Measurements from ENCODE around the gene RNF5.

Gene RNF5

GRCh38 chr6:32166411-32167061 lies 11.7 kb upstream of the RNF5 start:
- peak overlapping the region; percentile 67 for H3K23ac ChIP-seq (ENCODE audit: low read depth, low read length, poor library complexity)
- no peaks in the 10 kb centered on the region for H3K9me3 ChIP-seq (replicated peaks in 1 of 2; ENCODE audit: control insufficient read depth in 2 of 2, insufficient read depth in 1 of 2, low read depth in 1 of 2, low read length in 2 of 2)
- no peak overlapping the region for H3K9ac ChIP-seq (ENCODE audit: low read depth, low read length, poor library complexity)
- no peak overlapping the region for H2BK12ac ChIP-seq (ENCODE audit: low read length)
- H3K27ac ChIP-seq (replicated peaks; ENCODE audit: low read length) = peak overlapping the region; percentile 25
- no peak for DNase-seq (ENCODE audit: low spot score)
- H2AK5ac ChIP-seq (ENCODE audit: low read depth, low read length) = peak overlapping the region; percentile 76
- no peak overlapping the region for H3K4me3 ChIP-seq (ENCODE audit: low read length in 2 of 2)
- no peak overlapping the region for H4K8ac ChIP-seq (ENCODE audit: low read depth, low read length)
- WGBS, 2 donors (ENCODE audit: extremely low coverage in 2 of 2, insufficient read length in 2 of 2, insufficient replicate concordance in 1 of 2) = no CpG with 5 or more reads among the region's 30 CpGs
- H3K18ac ChIP-seq (ENCODE audit: low read length) = peak overlapping the region; percentile 48
- H4K91ac ChIP-seq (ENCODE audit: low read depth, low read length, poor library complexity) = no peak overlapping the region
- H3K14ac ChIP-seq (ENCODE audit: low read length) = no peak overlapping the region
- H2BK5ac ChIP-seq (ENCODE audit: low read length) = no peak overlapping the region
- peaks cover 7% of the 10 kb centered on the region for H3K79me1 ChIP-seq (ENCODE audit: low read depth, low read length)
- H2BK15ac ChIP-seq (ENCODE audit: low read length) = peak overlapping the region; percentile 23
- H2AFZ ChIP-seq (ENCODE audit: low read length) = no peak overlapping the region
- no peaks in the 10 kb centered on the region for H3K27me3 ChIP-seq (ENCODE audit: control insufficient read depth in 3 of 3, insufficient read depth in 3 of 3, low read depth in 1 of 3, low read length in 3 of 3)
- H3K4me1 ChIP-seq (ENCODE audit: control insufficient read depth in 2 of 2, insufficient read depth in 1 of 2, low read depth in 1 of 2, low read length in 2 of 2) = peaks cover 0 to 32% of the 10 kb centered on the region in 2 donors
- no peak overlapping the region for H3K4ac ChIP-seq (ENCODE audit: low read length)
- no peak overlapping the region for H3K4me2 ChIP-seq (ENCODE audit: insufficient read depth, low read length, poor library complexity, severe bottlenecking)
- peaks cover 41 to 83% of the 10 kb centered on the region in 2 donors for H3K36me3 ChIP-seq (replicated peaks in 1 of 2; ENCODE audit: control insufficient read depth in 2 of 2, insufficient read depth in 2 of 2, low read length in 2 of 2)
- peak overlapping the region; percentile 22 for H2BK120ac ChIP-seq (ENCODE audit: low read depth, low read length)

DNA sequence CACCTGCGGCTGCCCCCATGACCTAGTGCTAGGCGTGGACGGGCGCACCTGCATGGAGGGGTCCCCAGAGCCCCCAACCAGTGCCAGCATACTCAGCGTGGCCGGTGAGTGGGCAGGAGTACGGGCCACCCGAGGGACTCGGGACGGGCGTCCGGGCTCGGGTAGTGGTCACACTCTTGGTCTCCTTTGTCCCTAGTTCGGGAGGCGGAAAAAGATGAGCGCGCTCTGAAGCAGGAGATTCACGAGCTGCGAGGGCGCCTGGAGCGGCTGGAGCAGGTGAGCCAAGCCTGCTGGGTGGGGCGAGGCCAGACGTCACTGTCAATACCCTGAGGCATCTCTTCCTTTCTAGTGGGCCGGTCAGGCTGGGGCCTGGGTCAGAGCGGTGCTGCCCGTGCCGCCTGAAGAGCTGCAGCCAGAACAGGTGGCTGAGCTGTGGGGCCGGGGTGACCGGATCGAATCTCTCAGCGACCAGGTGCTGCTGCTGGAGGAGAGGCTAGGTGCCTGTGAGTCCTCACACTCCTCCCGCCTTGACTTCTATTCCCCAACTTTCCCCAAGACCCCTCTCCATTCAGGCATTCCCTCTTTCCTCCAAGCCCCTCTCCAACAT lies 10.9 kb upstream of the RNF5 start:
- no peak overlapping the region for H3K14ac ChIP-seq (ENCODE audit: low read length)
- H3K27me3 ChIP-seq (ENCODE audit: control insufficient read depth in 3 of 3, insufficient read depth in 3 of 3, low read depth in 1 of 3, low read length in 3 of 3) = no peaks in the 10 kb centered on the region
- H2AFZ ChIP-seq (ENCODE audit: low read length) = no peak overlapping the region
- peak overlapping the region; percentile 43 for H2BK5ac ChIP-seq (ENCODE audit: low read length)
- H3K27ac ChIP-seq (replicated peaks; ENCODE audit: low read length) = peak overlapping the region; percentile 85
- no peak overlapping the region for H4K8ac ChIP-seq (ENCODE audit: low read depth, low read length)
- H3K9ac ChIP-seq (ENCODE audit: low read depth, low read length, poor library complexity) = peak overlapping the region; percentile 61
- H3K23ac ChIP-seq (ENCODE audit: low read depth, low read length, poor library complexity) = peak overlapping the region; percentile 67
- peaks cover 7% of the 10 kb centered on the region for H3K79me1 ChIP-seq (ENCODE audit: low read depth, low read length)
- H2BK15ac ChIP-seq (ENCODE audit: low read length) = peak overlapping the region; percentile 45
- peaks cover 41 to 86% of the 10 kb centered on the region in 2 donors for H3K36me3 ChIP-seq (replicated peaks in 1 of 2; ENCODE audit: control insufficient read depth in 2 of 2, insufficient read depth in 2 of 2, low read length in 2 of 2)
- peak overlapping the region; percentile 32 for H3K4ac ChIP-seq (ENCODE audit: low read length)
- H3K4me3 ChIP-seq (ENCODE audit: low read length in 2 of 2) = no peak overlapping the region
- no peak overlapping the region for H4K91ac ChIP-seq (ENCODE audit: low read depth, low read length, poor library complexity)
- no peak for DNase-seq (ENCODE audit: low spot score)
- peak overlapping the region; percentile 61 for H2AK5ac ChIP-seq (ENCODE audit: low read depth, low read length)
- H3K9me3 ChIP-seq (replicated peaks in 1 of 2; ENCODE audit: control insufficient read depth in 2 of 2, insufficient read depth in 1 of 2, low read depth in 1 of 2, low read length in 2 of 2) = no peaks in the 10 kb centered on the region
- peak overlapping the region; percentile 60 for H2BK12ac ChIP-seq (ENCODE audit: low read length)
- peak overlapping the region; percentile 57 for H2BK120ac ChIP-seq (ENCODE audit: low read depth, low read length)
- no CpG with 5 or more reads among the region's 32 CpGs for WGBS, 2 donors (ENCODE audit: extremely low coverage in 2 of 2, insufficient read length in 2 of 2, insufficient replicate concordance in 1 of 2)
- peaks cover 0 to 32% of the 10 kb centered on the region in 2 donors for H3K4me1 ChIP-seq (ENCODE audit: control insufficient read depth in 2 of 2, insufficient read depth in 1 of 2, low read depth in 1 of 2, low read length in 2 of 2)
- H3K4me2 ChIP-seq (ENCODE audit: insufficient read depth, low read length, poor library complexity, severe bottlenecking) = no peak overlapping the region
- H3K18ac ChIP-seq (ENCODE audit: low read length) = peak overlapping the region; percentile 77

GRCh38 chr6:32167761-32168262 lies 10.4 kb upstream of the RNF5 start:
- no peak overlapping the region for H3K18ac ChIP-seq (ENCODE audit: low read length)
- peaks cover 40 to 82% of the 10 kb centered on the region in 2 donors for H3K36me3 ChIP-seq (replicated peaks in 1 of 2; ENCODE audit: control insufficient read depth in 2 of 2, insufficient read depth in 2 of 2, low read length in 2 of 2)
- peak overlapping the region; percentile 61 for H2AK5ac ChIP-seq (ENCODE audit: low read depth, low read length)
- peak overlapping the region; percentile 45 for H2BK15ac ChIP-seq (ENCODE audit: low read length)
- H3K27me3 ChIP-seq (ENCODE audit: control insufficient read depth in 3 of 3, insufficient read depth in 3 of 3, low read depth in 1 of 3, low read length in 3 of 3) = no peaks in the 10 kb centered on the region
- peaks cover 7% of the 10 kb centered on the region for H3K79me1 ChIP-seq (ENCODE audit: low read depth, low read length)
- H3K9me3 ChIP-seq (replicated peaks in 1 of 2; ENCODE audit: control insufficient read depth in 2 of 2, insufficient read depth in 1 of 2, low read depth in 1 of 2, low read length in 2 of 2) = no peaks in the 10 kb centered on the region
- H2BK12ac ChIP-seq (ENCODE audit: low read length) = no peak overlapping the region
- no peak overlapping the region for H2AFZ ChIP-seq (ENCODE audit: low read length)
- peaks cover 0 to 32% of the 10 kb centered on the region in 2 donors for H3K4me1 ChIP-seq (ENCODE audit: control insufficient read depth in 2 of 2, insufficient read depth in 1 of 2, low read depth in 1 of 2, low read length in 2 of 2)
- no peak overlapping the region for H3K9ac ChIP-seq (ENCODE audit: low read depth, low read length, poor library complexity)
- H3K14ac ChIP-seq (ENCODE audit: low read length) = no peak overlapping the region
- WGBS, 2 donors (ENCODE audit: extremely low coverage in 2 of 2, insufficient read length in 2 of 2, insufficient replicate concordance in 1 of 2) = no CpG with 5 or more reads among the region's 6 CpGs
- no peak overlapping the region for H3K4ac ChIP-seq (ENCODE audit: low read length)
- H3K27ac ChIP-seq (replicated peaks; ENCODE audit: low read length) = peak overlapping the region; percentile 85
- H2BK120ac ChIP-seq (ENCODE audit: low read depth, low read length) = no peak overlapping the region
- H3K4me3 ChIP-seq (ENCODE audit: low read length in 2 of 2) = no peak overlapping the region
- no peak overlapping the region for H4K91ac ChIP-seq (ENCODE audit: low read depth, low read length, poor library complexity)
- H2BK5ac ChIP-seq (ENCODE audit: low read length) = peak overlapping the region; percentile 43
- peak overlapping the region; percentile 67 for H3K23ac ChIP-seq (ENCODE audit: low read depth, low read length, poor library complexity)
- no peak for DNase-seq (ENCODE audit: low spot score)
- no peak overlapping the region for H4K8ac ChIP-seq (ENCODE audit: low read depth, low read length)
- H3K4me2 ChIP-seq (ENCODE audit: insufficient read depth, low read length, poor library complexity, severe bottlenecking) = peak overlapping the region; percentile 21

DNA sequence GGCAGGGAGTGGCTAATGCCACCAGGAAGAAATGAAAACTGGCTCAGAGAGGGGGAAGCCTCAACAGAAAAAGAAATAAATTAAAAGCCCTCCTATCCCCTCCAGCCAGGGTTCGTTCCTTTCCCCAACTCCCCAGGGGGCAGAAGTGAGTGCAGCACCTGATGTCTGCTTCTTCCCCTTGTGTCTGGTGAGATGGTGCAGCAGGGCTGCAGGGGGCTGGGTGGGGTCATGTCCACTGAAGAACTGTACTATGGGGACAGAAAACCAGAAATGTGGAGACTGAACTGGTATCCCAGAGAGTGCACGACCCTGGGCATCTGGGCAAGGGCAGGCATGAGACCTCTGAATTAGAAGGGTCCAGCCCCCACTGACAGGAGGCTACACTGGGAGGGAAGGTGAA lies 9.9 kb upstream of the RNF5 start:
- H3K18ac ChIP-seq (ENCODE audit: low read length) = no peak overlapping the region
- H3K36me3 ChIP-seq (replicated peaks in 1 of 2; ENCODE audit: control insufficient read depth in 2 of 2, insufficient read depth in 2 of 2, low read length in 2 of 2) = peaks cover 39 to 77% of the 10 kb centered on the region in 2 donors
- no peak overlapping the region for H3K14ac ChIP-seq (ENCODE audit: low read length)
- no peak overlapping the region for H3K23ac ChIP-seq (ENCODE audit: low read depth, low read length, poor library complexity)
- no peaks in the 10 kb centered on the region for H3K27me3 ChIP-seq (ENCODE audit: control insufficient read depth in 3 of 3, insufficient read depth in 3 of 3, low read depth in 1 of 3, low read length in 3 of 3)
- DNase-seq (ENCODE audit: low spot score) = no peak
- H3K4ac ChIP-seq (ENCODE audit: low read length) = no peak overlapping the region
- H3K9me3 ChIP-seq (replicated peaks in 1 of 2; ENCODE audit: control insufficient read depth in 2 of 2, insufficient read depth in 1 of 2, low read depth in 1 of 2, low read length in 2 of 2) = no peaks in the 10 kb centered on the region
- H3K4me1 ChIP-seq (ENCODE audit: control insufficient read depth in 2 of 2, insufficient read depth in 1 of 2, low read depth in 1 of 2, low read length in 2 of 2) = peaks cover 0 to 30% of the 10 kb centered on the region in 2 donors
- H3K4me3 ChIP-seq (ENCODE audit: low read length in 2 of 2) = no peak overlapping the region
- H2AK5ac ChIP-seq (ENCODE audit: low read depth, low read length) = no peak overlapping the region
- no peak overlapping the region for H4K8ac ChIP-seq (ENCODE audit: low read depth, low read length)
- no peak overlapping the region for H2BK12ac ChIP-seq (ENCODE audit: low read length)
- no peak overlapping the region for H3K4me2 ChIP-seq (ENCODE audit: insufficient read depth, low read length, poor library complexity, severe bottlenecking)
- no peak overlapping the region for H2BK15ac ChIP-seq (ENCODE audit: low read length)
- no peak overlapping the region for H4K91ac ChIP-seq (ENCODE audit: low read depth, low read length, poor library complexity)
- no peak overlapping the region for H2BK5ac ChIP-seq (ENCODE audit: low read length)
- no CpG with 5 or more reads among the region's 2 CpGs for WGBS, 2 donors (ENCODE audit: extremely low coverage in 2 of 2, insufficient read length in 2 of 2, insufficient replicate concordance in 1 of 2)
- no peak overlapping the region for H2AFZ ChIP-seq (ENCODE audit: low read length)
- H3K79me1 ChIP-seq (ENCODE audit: low read depth, low read length) = peaks cover 7% of the 10 kb centered on the region
- peak overlapping the region; percentile 59 for H3K27ac ChIP-seq (replicated peaks; ENCODE audit: low read length)
- no peak overlapping the region for H2BK120ac ChIP-seq (ENCODE audit: low read depth, low read length)
- H3K9ac ChIP-seq (ENCODE audit: low read depth, low read length, poor library complexity) = no peak overlapping the region
